Measurements from ENCODE around the gene ZNF674.

ZNF674 gene

GRCh38 chrX:46575991-46576392 lies 30.8 kb upstream of the ZNF674 start:
- peak overlapping the region; percentile 23 for H3K4me3 ChIP-seq (ENCODE audit: control insufficient read depth, low read depth, low read length)
- TF ChIP-seq, protein P1, sequence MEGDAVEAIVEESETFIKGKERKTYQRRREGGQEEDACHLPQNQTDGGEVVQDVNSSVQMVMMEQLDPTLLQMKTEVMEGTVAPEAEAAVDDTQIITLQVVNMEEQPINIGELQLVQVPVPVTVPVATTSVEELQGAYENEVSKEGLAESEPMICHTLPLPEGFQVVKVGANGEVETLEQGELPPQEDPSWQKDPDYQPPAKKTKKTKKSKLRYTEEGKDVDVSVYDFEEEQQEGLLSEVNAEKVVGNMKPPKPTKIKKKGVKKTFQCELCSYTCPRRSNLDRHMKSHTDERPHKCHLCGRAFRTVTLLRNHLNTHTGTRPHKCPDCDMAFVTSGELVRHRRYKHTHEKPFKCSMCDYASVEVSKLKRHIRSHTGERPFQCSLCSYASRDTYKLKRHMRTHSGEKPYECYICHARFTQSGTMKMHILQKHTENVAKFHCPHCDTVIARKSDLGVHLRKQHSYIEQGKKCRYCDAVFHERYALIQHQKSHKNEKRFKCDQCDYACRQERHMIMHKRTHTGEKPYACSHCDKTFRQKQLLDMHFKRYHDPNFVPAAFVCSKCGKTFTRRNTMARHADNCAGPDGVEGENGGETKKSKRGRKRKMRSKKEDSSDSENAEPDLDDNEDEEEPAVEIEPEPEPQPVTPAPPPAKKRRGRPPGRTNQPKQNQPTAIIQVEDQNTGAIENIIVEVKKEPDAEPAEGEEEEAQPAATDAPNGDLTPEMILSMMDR (IDR thresholded peaks at IDR 0.05; ENCODE audit: control insufficient read depth, insufficient read depth, low read depth, low read length, missing control alignments) = no peak
- DNase-seq (ENCODE audit: low read depth) = no peak

DNA sequence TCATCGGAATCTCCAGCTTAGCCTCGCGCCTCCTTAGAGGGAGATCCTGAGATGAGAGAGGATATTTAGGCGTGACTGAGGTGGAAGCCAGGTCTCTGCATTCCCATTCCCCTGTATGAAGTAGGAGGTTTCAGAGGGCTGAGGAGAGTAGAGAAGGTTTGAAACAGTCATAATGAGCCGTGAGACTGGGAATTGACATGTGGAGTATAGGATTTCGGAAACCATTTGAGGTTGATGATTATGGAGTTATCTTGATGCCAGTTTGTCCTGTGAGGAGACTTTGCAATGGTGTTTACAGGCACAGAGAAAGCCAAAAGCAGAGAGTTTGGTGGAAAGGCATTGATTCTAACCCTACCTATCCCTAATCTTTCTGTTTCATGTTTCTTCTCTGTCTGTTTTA lies 30.4 kb upstream of the ZNF674 start:
- TF ChIP-seq, protein P1 (IDR thresholded peaks at IDR 0.05; ENCODE audit: control insufficient read depth, insufficient read depth, low read depth, low read length, missing control alignments) = no peak
- DNase-seq (ENCODE audit: low read depth) = no peak
- peak overlapping the region; percentile 37 for H3K4me3 ChIP-seq (ENCODE audit: control insufficient read depth, low read depth, low read length)

DNA sequence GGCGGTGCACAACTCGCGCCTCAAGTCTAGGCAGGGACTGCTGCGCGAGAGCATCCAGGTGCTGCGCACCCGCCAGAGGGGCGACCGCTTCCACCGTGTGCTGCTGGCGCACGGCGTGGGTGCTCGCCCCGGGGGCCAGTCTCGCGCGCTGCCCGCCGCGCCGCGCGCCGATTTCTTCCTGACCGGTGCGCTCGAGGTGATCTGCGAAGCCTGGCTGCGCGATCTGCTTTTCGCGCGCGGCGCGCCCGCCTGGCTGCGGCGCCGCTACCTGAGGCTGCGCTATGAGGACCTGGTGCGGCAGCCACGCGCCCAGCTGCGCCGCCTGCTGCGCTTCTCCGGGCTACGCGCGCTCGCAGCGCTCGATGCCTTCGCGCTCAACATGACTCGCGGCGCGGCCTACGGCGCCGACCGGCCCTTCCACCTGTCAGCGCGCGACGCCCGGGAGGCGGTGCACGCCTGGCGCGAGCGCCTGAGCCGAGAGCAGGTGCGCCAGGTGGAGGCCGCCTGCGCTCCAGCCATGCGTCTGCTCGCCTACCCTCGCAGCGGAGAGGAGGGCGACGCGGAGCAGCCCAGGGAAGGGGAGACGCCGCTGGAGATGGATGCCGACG lies 29.7 kb upstream of the ZNF674 start:
- TF ChIP-seq, protein P1 (IDR thresholded peaks at IDR 0.05; ENCODE audit: control insufficient read depth, insufficient read depth, low read depth, low read length, missing control alignments) = no peak
- no peak for DNase-seq (ENCODE audit: low read depth)
- H3K4me3 ChIP-seq (ENCODE audit: control insufficient read depth, low read depth, low read length) = peak overlapping the region; percentile 55

DNA sequence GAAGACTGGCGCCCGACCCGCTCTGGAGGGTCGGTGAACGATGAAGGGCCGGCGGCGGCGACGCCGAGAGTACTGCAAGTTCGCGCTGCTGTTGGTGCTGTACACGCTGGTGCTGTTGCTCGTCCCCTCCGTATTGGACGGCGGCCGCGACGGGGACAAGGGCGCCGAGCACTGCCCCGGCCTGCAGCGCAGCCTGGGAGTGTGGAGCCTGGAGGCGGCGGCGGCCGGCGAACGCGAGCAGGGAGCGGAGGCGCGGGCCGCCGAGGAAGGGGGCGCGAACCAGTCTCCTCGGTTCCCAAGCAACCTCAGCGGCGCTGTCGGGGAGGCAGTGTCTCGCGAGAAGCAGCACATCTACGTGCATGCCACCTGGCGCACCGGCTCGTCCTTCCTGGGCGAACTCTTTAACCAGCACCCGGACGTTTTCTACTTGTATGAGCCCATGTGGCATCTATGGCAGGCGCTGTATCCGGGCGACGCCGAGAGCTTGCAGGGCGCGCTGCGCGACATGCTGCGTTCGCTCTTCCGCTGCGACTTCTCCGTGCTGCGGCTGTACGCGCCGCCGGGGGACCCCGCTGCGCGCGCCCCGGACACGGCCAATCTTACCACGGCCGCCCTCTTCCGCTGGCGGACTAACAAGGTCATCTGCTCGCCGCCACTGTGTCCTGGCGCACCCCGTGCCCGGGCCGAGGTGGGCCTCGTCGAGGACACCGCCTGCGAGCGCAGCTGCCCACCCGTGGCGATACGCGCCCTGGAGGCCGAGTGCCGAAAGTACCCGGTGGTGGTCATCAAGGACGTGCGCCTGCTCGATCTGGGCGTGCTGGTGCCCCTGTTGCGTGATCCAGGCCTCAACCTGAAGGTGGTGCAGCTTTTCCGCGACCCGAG lies 28.9 kb upstream of the ZNF674 start:
- no peak for DNase-seq (ENCODE audit: low read depth)
- peak overlapping the region; percentile 55 for H3K4me3 ChIP-seq (ENCODE audit: control insufficient read depth, low read depth, low read length)
- TF ChIP-seq, protein P1 (IDR thresholded peaks at IDR 0.05; ENCODE audit: control insufficient read depth, insufficient read depth, low read depth, low read length, missing control alignments) = no peak

DNA sequence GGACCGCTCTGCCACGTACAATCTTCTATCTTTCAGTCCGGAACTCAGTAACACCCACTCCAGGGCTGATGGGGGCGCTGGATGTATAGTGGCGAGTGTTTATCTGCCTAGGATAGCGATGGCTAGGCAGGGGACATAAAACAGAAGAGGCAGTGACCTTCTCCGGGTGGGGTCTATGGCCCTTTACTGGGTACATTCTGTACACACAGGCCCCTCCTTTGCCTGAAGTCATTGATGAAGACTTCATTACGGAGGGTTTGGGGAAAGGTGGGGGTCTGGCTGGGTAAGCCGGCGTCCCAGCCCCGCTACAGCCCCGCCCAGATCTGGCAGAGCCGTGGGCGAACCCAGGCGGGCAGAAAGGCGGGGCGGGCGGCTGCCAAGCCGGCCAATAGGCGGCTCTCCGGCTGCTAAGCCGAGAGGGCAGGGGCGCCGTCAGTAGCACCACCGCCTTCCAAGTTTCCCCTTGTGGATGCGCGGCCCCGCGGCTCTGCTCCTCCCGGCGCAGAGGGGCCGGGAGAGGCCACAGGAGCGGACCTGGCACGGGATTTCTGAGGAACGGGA lies 28.2 kb upstream of the ZNF674 start, which contains the start of gene CHST7:
Gene CHST7 (plus strand): TSS at position 435 of the 561 bp plus-strand sequence. CDS start 167 bp downstream, outside the sequence.
- DNase-seq (ENCODE audit: low read depth) = no peak
- TF ChIP-seq, protein P1 (IDR thresholded peaks at IDR 0.05; ENCODE audit: control insufficient read depth, insufficient read depth, low read depth, low read length, missing control alignments) = peak; percentile 42
- H3K4me3 ChIP-seq (ENCODE audit: control insufficient read depth, low read depth, low read length) = peak within 1 kb of the TSS; percentile 55

GRCh38 chrX:46572340-46572936 lies 27.2 kb upstream of the ZNF674 start:
- DNase-seq (ENCODE audit: low read depth) = no peak

More at GRCh38 chrX:46572340-46572936, 27.2 kb upstream of the ZNF674 start:
- H3K4me3 ChIP-seq (ENCODE audit: control insufficient read depth, low read depth, low read length) = no peak overlapping the region
- TF ChIP-seq, protein P1 (IDR thresholded peaks at IDR 0.05; ENCODE audit: control insufficient read depth, insufficient read depth, low read depth, low read length, missing control alignments) = no peak
